Measurements from ENCODE around the gene ARFIP2.

Gene ARFIP2

GRCh38 chr11:6482441-6482840 lies 1.3 kb upstream of the ARFIP2 start:
- DNase-seq: no peak

DNA sequence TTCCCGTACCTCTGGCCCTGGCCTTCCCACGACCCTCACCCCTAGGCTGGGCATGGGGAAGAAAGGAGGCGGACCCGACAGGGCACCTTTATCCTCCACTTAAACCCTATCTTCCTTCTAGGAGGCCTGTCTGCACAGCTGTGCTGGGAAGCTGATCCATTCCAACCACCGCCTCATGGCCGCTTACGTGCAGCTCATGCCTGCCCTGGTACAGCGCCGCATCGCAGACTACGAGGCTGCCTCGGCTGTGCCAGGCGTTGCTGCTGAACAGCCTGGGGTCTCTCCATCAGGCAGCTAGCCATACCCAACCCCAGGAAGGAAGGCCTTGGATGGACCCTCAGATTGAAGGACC lies 769 bp upstream of the ARFIP2 start:
- no peak for DNase-seq

DNA sequence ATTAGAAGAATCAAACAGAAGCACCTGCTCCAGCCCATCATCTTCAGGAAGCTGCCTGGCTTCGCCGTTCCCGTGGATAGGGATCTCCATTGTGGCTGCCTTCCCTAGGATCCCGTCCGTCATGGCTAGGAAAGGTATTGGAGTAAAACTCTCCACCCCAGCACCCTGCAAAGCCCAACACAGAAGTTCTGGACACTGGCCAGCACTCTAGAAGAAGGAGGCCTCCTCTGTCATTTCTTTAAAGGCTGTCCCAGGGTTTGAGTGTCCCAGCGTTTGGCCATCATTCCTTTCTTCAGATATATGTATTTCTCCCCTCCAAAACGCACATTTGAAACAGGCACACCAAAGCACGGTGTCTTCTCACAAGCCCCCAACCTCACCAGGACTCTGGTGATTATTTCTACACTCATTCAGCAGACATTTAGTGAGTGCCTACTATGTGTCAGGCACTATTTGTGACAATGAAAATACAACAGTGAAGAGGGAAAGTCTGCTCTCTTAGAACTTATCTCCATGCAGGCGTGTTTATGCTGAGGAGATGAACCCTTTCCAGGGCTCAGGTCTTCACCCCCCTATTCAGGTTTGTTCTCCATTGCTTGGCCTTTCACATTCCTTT lies 724 bp downstream of the ARFIP2 start:
- DNase-seq: no peak

GRCh38 chr11:6476571-6476970 lies 4.6 kb downstream of the ARFIP2 start:
- no peak for DNase-seq

DNA sequence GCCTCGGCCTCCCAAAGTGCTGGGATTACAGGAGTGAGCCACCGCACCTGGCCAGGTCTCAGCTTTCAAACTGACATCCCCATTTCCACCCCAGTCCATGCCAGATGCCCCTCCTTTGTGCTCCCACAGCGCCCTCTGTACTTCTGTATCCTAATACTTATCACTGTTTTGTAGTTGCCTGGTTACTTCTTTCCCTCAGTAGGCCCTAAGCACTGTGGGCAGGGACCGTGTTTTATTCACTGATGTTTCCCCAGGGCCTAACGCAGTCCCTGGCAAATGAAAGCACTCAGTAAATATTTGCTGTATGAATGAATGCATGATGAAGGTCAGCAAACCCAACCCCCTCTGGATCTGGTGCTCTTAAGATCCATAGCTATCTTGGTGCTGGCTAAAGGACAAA lies 5.2 kb downstream of the ARFIP2 start:
- DNase-seq: no peak

- DNase-seq: no peak
Measured at GRCh38 chr11:6474806-6475500, 6.2 kb downstream of the ARFIP2 start.

DNA sequence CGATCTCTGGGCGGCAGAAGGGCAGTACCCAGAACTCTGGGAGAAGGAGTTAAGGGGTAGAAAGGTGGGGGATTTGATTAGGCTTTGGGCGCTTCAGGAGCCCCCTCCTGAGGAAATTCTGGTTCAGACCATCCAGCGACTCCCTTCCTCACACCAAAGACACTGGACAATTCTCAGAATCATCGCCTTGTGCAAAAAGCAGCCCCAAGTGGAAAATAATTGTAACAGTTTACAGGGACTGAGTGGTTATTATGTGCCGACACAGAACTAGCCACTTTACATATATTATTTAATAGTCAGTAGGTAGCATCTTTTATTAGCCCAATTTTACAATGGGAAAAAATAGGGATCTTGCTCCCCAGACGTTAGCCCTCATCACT lies 6.7 kb downstream of the ARFIP2 start:
- no peak for DNase-seq

DNA sequence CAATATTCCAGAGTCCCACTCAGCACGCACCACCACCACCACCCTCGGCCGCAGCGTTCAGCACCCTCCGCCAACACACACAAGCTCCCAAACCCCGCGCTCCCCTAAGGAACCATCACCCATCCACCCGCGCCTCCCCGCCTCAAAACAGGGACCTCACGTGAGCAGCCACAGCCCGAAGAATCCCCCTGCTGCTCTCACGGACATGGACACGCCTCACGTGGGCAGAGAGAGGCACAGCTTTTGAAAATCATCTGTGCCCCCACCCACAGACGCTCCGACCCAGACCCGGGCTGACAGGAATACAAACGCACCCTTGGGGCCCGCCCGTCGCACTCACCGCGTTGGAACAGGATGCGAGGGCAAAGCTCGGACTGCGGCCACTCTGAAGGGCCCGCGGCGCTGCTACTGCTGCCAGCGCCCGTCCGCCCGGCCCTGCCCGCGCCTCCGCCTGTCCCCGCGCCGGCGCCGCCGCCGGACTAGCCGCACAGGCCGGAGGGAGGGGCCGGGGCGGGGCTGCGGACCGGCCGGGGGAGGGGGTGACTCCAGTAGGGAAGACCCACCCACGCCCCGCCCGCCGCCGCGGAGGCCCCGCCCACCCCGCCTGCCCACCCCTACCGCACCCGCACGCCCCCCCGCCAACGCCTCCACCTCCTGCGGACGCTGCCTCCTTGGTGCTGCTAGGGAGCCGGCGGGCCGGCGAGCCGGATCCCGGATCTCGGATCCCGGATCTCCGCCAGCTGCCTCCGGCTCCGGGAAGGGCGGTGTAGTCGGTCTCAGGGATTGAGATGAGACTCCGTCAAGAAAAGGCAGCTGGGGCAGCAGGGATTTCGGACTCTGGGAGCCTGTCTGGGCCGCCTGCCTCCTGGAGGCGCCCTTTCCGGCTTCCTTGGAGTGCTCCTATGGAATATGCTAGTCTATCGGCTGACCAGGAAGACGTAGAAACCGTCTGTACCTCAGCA lies 7.4 kb downstream of the ARFIP2 start, which contains the start of gene TRIM3:
Gene TRIM3 (minus strand): TSS at position 491 of the 962 bp plus-strand sequence. CDS start 8,246 bp downstream, outside the sequence.
- DNase-seq: peak in 55 of 56 donors; percentile 55 to 96 (median 88)

- DNase-seq: peak in 1 of 56 donors; percentile 3
Measured at GRCh38 chr11:6472934-6473333, 8.2 kb downstream of the ARFIP2 start.

GRCh38 chr11:6469599-6469998 lies 11.5 kb downstream of the ARFIP2 start:
- no peak for DNase-seq

DNA sequence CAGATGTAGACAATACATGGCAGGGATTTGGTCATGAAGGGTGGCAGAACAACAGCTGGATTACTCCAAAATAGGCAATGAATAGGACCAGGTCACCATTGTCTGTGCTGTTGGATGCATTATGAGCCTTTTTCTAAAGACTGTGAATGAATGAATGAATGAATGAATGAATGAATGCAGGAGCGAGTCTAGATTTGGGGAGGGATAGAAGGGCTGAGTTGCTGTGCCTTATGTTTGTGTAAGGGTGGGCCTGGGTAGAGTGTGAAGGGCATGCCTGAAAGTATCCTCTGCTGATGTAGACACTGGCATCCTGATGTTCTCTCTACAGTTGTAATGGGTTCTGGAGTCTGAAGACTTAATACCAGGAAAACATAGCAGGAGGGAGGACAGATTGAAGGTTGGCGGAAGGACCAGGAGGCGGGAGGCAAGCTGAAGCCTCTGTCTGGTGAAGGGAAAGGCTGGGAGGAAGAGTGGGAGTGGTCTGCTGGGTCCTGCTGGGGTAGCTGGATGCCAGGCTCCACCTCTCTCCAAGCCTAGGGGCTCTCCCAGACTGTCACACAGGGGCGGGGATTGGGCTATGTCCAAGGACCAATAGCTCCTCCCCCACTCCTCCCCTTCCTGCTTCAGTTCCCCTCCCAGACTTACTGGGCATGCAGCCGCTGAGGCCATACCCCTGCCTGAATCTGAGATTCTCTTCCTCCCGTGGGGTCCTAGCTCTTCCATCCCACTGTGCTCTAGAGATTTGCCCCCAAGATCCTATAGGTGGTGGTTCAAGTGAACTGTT lies 12.2 kb downstream of the ARFIP2 start:
- DNase-seq: peak in 55 of 56 donors; percentile 14 to 91 (median 74)

GRCh38 chr11:6459099-6459450 lies 22.1 kb downstream of the ARFIP2 start:
- no peak for DNase-seq

DNA sequence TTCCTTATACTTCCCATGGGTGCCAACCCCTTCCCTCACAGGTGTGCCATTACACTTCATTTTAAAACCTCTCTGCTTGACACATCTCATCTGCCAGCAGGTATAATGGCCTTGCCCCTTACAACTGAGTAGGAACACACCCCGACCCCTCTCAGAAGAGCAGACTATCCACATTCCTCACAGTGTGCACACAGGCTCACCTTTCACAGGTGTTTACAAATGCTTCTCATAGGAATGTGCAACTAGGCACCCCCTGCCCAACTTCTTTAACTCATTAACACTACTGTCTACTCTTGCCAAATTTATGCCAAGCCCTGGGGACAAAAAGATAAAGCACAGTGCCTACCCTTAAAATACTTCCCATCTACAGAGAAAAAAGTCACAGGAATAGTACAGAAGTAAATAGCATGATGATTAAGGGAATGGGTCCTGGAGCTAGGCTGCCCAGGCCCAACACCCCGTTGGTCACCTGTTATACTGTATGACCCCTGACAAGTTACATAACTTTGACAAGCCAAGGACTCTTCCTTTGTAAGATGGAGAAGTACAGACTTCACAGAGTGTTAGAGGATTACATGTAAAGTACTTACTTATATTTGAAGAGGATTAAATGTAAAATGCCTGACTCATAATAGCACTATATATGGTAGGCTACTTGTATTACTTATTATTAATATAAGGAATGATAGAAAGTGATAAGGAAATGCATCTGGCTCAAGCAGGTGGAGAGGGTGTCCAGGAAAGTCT lies 22.6 kb downstream of the ARFIP2 start:
- no peak for DNase-seq

DNA sequence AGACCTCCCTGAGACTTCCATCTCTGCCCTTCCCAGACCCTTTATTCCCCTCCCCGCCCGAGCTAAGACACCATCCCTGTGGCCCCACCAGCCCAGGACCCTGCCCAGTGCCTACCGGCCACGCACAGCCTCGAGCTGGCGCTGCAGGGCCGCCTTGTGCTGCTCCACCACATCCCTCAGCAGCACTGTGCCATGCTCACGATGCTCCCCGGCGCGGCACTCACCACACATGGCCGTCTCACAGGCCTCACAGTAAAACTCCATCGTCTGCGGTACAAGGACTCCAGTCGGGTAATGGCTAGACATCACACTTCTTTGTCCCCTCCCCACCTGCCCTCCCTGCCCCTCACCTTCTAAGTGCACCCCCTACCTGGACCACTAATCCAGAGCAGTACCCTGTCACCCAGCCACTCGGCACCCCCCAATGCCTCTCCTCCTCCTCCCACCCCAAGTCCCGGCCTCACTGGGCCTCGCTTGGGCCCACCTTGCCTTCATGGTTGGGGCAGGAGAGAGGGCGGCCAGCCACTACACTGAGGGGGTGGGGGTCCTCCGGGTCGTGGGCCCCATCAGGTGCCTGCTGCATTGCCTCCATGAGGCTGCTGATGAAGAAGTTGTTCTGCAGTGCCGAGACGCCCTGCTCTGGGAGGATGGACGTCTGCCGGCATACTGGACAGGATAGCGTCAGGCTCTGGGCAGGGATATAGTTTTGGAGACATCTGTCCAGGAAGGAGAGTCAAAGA lies 23.4 kb downstream of the ARFIP2 start:
- DNase-seq: no peak

- no peak for DNase-seq
Measured at GRCh38 chr11:6456361-6457073, 24.6 kb downstream of the ARFIP2 start.

DNA sequence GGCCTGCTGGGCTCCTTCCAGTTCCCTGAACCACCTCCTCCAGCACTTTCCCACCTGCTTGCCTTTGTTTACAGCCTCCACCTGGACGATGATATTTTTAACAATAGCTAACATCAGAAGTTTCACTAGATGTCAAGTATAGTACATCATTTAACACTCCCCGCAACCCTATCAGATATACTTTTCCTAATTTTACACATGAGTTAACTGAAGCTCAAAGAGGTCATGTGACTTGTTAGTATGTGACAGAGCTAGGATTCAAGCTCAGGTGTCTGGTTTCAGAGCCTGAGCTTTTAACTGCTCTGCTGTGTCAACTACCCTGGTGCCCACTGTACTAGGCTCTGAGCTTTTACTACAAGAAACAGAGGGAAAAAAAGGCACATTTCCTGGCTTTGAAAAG lies 26.1 kb downstream of the ARFIP2 start:
- no peak for DNase-seq

DNA sequence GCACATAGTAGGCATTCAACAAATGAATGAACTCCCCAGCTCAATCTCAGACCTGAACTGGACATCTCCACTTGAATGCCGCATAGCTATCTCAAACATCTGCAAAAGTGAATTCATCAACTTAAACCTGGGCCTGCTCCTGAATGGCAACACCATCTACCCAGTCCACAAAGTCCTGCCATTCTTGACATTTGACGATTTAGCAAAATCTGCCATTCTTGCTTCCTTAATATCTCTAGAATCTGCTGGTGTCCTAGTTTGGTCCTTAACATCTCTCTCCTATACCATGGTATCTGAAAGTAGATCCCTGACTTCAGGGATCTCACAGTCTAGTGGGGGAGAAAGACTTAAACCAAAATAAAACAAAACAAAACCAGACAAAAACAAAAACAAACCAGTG lies 28.0 kb downstream of the ARFIP2 start:
- no peak for DNase-seq

DNA sequence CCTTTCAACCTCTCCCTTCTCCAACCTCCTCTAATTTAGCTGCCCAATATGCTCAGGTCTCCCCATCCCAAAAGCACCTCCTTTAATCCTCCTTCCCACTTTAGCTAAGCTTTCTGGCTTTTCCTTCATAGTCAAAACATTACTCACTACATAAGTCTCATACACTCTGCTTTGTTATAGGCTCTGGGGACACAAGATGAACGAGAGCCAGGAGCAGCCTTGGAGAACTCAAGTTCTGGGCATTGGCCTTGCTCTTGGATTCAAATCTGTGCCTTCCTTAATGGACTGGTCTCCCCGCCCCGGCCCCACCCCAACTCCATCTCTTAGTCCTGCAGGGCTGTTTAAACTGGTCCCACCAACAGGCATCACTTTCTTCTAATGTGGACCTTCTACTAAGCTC lies 28.9 kb downstream of the ARFIP2 start:
- no peak for DNase-seq

- no peak for DNase-seq
Measured at GRCh38 chr11:6448574-6448973, 32.6 kb downstream of the ARFIP2 start.
